Activated gamma-delta T cell treated with anti-CD3 and anti-CD28 coated beads, Interleukin-2, amount 50 U/mL, for 16 hours (primary cell): ENCODE data around the gene ULK4.
"Not testable (repeated sequence)": the region's sequence is repeated elsewhere in the genome, so short reads cannot be mapped to it uniquely, and the experiment has no call there.

Experiments
- DNase-seq: peaks from one replicate; pipeline ENCODE4 v3.0.0-alpha.2; 2020; ENCODE audit warnings: low read depth

Gene ULK4

GRCh38 chr3:41578798-41579197 is 383.1 kb downstream of the ULK4 start:
- DNase-seq: no peak

GRCh38 chr3:41575724-41576123 is 386.2 kb downstream of the ULK4 start:
- DNase-seq: no peak

- no peak for DNase-seq
Observed at GRCh38 chr3:41574900-41575299, 387.0 kb downstream of the ULK4 start.

- DNase-seq: no peak
Observed at GRCh38 chr3:41573591-41573990, 388.3 kb downstream of the ULK4 start.

GRCh38 chr3:41572092-41572491 is 389.8 kb downstream of the ULK4 start:
- DNase-seq: no peak

- DNase-seq: no peak
Observed at GRCh38 chr3:41569632-41570305, 392.1 kb downstream of the ULK4 start.

GRCh38 chr3:41565948-41566514 is 395.9 kb downstream of the ULK4 start:
- no peak for DNase-seq

GRCh38 chr3:41565003-41565402 is 396.9 kb downstream of the ULK4 start:
- DNase-seq: no peak

GRCh38 chr3:41556245-41556644 is 405.7 kb downstream of the ULK4 start:
- DNase-seq: not testable (repeated sequence)

GRCh38 chr3:41532976-41533375 is 428.9 kb downstream of the ULK4 start:
- no peak for DNase-seq

- DNase-seq: no peak
Observed at GRCh38 chr3:41526995-41527573, 434.8 kb downstream of the ULK4 start.

GRCh38 chr3:41525303-41526064 is 436.4 kb downstream of the ULK4 start:
- no peak for DNase-seq

- no peak for DNase-seq
Observed at GRCh38 chr3:41523897-41524296, 438.0 kb downstream of the ULK4 start.

- no peak for DNase-seq
Observed at GRCh38 chr3:41522612-41523011, 439.3 kb downstream of the ULK4 start.

GRCh38 chr3:41521010-41521655 is 440.8 kb downstream of the ULK4 start:
- DNase-seq: no peak

GRCh38 chr3:41519746-41520145 is 442.2 kb downstream of the ULK4 start:
- no peak for DNase-seq

- no peak for DNase-seq
Observed at GRCh38 chr3:41518626-41519025, 443.3 kb downstream of the ULK4 start.

GRCh38 chr3:41508063-41508696 is 453.7 kb downstream of the ULK4 start:
- no peak for DNase-seq

- no peak for DNase-seq
Observed at GRCh38 chr3:41507336-41508062, 454.4 kb downstream of the ULK4 start.

- DNase-seq: no peak
Observed at GRCh38 chr3:41503998-41504623, 457.8 kb downstream of the ULK4 start.

- no peak for DNase-seq
Observed at GRCh38 chr3:41502481-41502880, 459.4 kb downstream of the ULK4 start.
